ENCODE data around the gene FCRL3. TPM values are rescaled to one million over a fixed set of nuclear protein-coding genes. Genes with fewer than 3 reads are reported as not detected.

Gene FCRL3, protein sequence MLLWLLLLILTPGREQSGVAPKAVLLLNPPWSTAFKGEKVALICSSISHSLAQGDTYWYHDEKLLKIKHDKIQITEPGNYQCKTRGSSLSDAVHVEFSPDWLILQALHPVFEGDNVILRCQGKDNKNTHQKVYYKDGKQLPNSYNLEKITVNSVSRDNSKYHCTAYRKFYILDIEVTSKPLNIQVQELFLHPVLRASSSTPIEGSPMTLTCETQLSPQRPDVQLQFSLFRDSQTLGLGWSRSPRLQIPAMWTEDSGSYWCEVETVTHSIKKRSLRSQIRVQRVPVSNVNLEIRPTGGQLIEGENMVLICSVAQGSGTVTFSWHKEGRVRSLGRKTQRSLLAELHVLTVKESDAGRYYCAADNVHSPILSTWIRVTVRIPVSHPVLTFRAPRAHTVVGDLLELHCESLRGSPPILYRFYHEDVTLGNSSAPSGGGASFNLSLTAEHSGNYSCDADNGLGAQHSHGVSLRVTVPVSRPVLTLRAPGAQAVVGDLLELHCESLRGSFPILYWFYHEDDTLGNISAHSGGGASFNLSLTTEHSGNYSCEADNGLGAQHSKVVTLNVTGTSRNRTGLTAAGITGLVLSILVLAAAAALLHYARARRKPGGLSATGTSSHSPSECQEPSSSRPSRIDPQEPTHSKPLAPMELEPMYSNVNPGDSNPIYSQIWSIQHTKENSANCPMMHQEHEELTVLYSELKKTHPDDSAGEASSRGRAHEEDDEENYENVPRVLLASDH
- 0.02 TPM in 1 of 5 replicates, not detected in the others for total RNA-seq (2022; extraction: Qiagen RNA extraction; ENCODE audit: low read depth)

DNA sequence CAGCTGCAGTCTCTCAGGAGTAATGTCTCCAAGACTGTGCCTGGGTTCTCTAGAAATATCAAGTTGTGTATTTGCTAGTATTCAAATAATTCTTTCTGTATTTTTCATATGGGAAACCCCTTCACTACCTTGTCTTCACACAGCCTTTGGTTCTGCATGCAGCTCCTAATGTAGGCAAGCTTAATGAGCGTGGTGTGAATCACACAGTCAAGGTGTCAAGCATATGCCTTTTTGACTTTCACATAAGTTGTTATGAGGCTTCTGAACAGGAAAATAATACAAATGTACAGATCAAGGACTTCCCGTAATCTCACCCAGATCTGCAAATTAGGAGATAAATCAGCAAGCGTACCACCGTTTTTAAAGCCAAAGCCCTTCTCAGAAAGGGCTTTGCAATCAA lies at the start of gene FCRL3:
Gene FCRL3, minus strand, starts transcription at position 38 of the 400 bp plus-strand sequence. CDS start 280 bp downstream, outside the sequence.

Other genes starting within 250 kb of the FCRL3 start
- not detected in 5 replicates for gene FCRL5, start 148.3 kb downstream of the FCRL3 start, total RNA-seq (2022; extraction: Qiagen RNA extraction; ENCODE audit: low read depth)
- gene FCRL4, start 102.7 kb downstream of the FCRL3 start, total RNA-seq (2022; extraction: Qiagen RNA extraction; ENCODE audit: low read depth): not detected in 5 replicates
- gene FCRL2, start 76.4 kb upstream of the FCRL3 start, total RNA-seq (2022; extraction: Qiagen RNA extraction; ENCODE audit: low read depth): not detected in 5 replicates
- gene FCRL1, start 119.4 kb upstream of the FCRL3 start, total RNA-seq (2022; extraction: Qiagen RNA extraction; ENCODE audit: low read depth): not detected in 5 replicates
- gene CD5L, start 141.0 kb upstream of the FCRL3 start, total RNA-seq (2022; extraction: Qiagen RNA extraction; ENCODE audit: low read depth): not detected in 5 replicates

All from A549 treated with GW870086 at 1 μM for 4 hours (cell line).